Measurements from ENCODE around the gene ENTPD5. TPM values are rescaled to one million over a fixed set of nuclear protein-coding genes. Genes with fewer than 3 reads are reported as not detected.

ENTPD5 gene
- total RNA-seq, 1 experiment from 2014 or later = 9.3 TPM

DNA sequence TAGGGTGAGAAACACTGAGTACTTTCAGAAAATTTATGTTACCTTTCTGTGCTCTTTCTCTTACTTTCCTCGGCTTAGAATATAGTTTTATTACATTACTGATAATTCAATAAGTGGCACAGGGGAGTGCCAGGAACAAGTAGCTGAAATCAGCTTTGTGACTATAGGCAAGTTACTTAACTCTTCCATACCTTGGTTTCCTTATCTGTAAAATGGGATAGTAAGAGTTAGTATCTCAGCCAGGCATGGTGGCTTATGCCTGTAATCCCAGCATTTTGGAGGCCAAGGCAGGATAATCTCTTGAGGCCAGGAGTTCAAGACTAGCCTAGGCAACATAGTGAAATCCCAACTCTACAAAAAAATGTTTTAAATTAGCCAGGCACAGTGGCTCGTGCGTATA is 15.5 kb upstream of the ENTPD5 start:
- POLR2A ChIA-PET = no interaction called here
- intact Hi-C loops (cut with micrococcal nuclease; ENCODE audit: unreplicated experiment) = no loop called here

DNA sequence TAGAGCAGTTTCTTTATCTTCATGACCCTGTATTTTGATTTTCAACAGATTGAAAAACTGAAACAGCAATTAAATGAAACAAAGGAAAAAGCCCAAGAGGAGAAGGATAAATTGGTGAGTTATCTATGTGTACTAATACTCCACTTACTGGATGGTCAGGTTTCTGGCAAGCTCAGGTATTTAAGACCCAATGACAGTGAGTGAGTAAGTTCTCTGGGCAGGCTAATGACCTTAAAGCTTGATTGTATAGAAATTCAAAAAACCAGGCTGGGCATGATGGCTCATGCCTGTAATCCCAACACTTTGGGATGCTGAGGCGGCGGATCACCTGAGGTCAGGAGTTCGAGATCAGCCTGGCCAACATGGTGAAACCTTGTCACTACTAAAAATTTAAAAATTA is 10.0 kb upstream of the ENTPD5 start:
- TF ChIP-seq, protein P1, sequence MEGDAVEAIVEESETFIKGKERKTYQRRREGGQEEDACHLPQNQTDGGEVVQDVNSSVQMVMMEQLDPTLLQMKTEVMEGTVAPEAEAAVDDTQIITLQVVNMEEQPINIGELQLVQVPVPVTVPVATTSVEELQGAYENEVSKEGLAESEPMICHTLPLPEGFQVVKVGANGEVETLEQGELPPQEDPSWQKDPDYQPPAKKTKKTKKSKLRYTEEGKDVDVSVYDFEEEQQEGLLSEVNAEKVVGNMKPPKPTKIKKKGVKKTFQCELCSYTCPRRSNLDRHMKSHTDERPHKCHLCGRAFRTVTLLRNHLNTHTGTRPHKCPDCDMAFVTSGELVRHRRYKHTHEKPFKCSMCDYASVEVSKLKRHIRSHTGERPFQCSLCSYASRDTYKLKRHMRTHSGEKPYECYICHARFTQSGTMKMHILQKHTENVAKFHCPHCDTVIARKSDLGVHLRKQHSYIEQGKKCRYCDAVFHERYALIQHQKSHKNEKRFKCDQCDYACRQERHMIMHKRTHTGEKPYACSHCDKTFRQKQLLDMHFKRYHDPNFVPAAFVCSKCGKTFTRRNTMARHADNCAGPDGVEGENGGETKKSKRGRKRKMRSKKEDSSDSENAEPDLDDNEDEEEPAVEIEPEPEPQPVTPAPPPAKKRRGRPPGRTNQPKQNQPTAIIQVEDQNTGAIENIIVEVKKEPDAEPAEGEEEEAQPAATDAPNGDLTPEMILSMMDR (IDR thresholded peaks at IDR 0.05; ENCODE audit: insufficient read depth in 1 of 2, low read depth in 1 of 2, low read length in 1 of 2, severe bottlenecking in 1 of 2, unreplicated experiment in 1 of 2) = no peak
- Mint-ChIP-seq H3K27ac (ENCODE audit: unreplicated experiment) (no peak overlapping the region), H3K4me3 (ENCODE audit: unreplicated experiment) (no peak overlapping the region), H3K27me3 (ENCODE audit: insufficient read depth, unreplicated experiment) (no peaks in the 10 kb centered on the region), H3K4me1 (ENCODE audit: low read depth, unreplicated experiment) (peaks cover 13% of the 10 kb centered on the region), H3K36me3 (ENCODE audit: insufficient read depth, unreplicated experiment) (no peaks in the 10 kb centered on the region), H3K9me3 (ENCODE audit: unreplicated experiment) (no peaks in the 10 kb centered on the region)
- H3K9me3 ChIP-seq = no peaks in the 10 kb centered on the region
- no peaks in the 10 kb centered on the region for H3K36me3 ChIP-seq (ENCODE audit: control insufficient read depth, insufficient read depth, low read length)
- ChIA-PET CTCF (no interaction called here), POLR2A (interaction anchor here (0.5 kb wide), 1 partner anchor 199 kb away, joined by 5 read pairs; no protein-coding TSS in a partner anchor)
- no TSS peak for BruUV-seq (replicated peaks)
- no peaks in the 10 kb centered on the region for H3K27me3 ChIP-seq (replicated peaks; ENCODE audit: control insufficient read depth, insufficient read depth, low read length)
- H3K4me1 ChIP-seq = peaks cover 19% of the 10 kb centered on the region
- no peak overlapping the region for H3K4me3 ChIP-seq (ENCODE audit: low read depth, low read length)
- DNase-seq = peak in 1 of 2 experiments; percentile 3
- intact Hi-C loops (cut with micrococcal nuclease; ENCODE audit: unreplicated experiment) = loop anchor here (2.0 kb wide), 1 partner anchor 78 kb away; the partner anchor contains the start of genes COQ6 and FAM161B

More for the DNA sequence above, 15.5 kb upstream of the ENTPD5 start:
- H3K4me1 Mint-ChIP-seq (ENCODE audit: low read depth, unreplicated experiment) = no peaks in the 10 kb centered on the region
- no peak overlapping the region for H3K4me3 ChIP-seq (ENCODE audit: low read depth, low read length)
- H3K27me3 ChIP-seq (replicated peaks; ENCODE audit: control insufficient read depth, insufficient read depth, low read length) = no peaks in the 10 kb centered on the region
- H3K9me3 Mint-ChIP-seq (ENCODE audit: unreplicated experiment) = no peaks in the 10 kb centered on the region
- no peak overlapping the region for H3K4me3 Mint-ChIP-seq (ENCODE audit: unreplicated experiment)
- H3K4me1 ChIP-seq = no peaks in the 10 kb centered on the region
- TF ChIP-seq, protein P1 (IDR thresholded peaks at IDR 0.05; ENCODE audit: insufficient read depth in 1 of 2, low read depth in 1 of 2, low read length in 1 of 2, severe bottlenecking in 1 of 2, unreplicated experiment in 1 of 2) = no peak
- no peak overlapping the region for H3K27ac Mint-ChIP-seq (ENCODE audit: unreplicated experiment)
- DNase-seq = no peak
- H3K27me3 Mint-ChIP-seq (ENCODE audit: insufficient read depth, unreplicated experiment) = no peaks in the 10 kb centered on the region
- CTCF ChIA-PET = interaction anchor here (0.7 kb wide), 1 partner anchor 49 kb away, joined by 4 read pairs; no protein-coding TSS in a partner anchor
- no peaks in the 10 kb centered on the region for H3K36me3 ChIP-seq (ENCODE audit: control insufficient read depth, insufficient read depth, low read length)
- BruUV-seq (replicated peaks) = no TSS peak
- no peaks in the 10 kb centered on the region for H3K36me3 Mint-ChIP-seq (ENCODE audit: insufficient read depth, unreplicated experiment)
- H3K9me3 ChIP-seq = no peaks in the 10 kb centered on the region

DNA sequence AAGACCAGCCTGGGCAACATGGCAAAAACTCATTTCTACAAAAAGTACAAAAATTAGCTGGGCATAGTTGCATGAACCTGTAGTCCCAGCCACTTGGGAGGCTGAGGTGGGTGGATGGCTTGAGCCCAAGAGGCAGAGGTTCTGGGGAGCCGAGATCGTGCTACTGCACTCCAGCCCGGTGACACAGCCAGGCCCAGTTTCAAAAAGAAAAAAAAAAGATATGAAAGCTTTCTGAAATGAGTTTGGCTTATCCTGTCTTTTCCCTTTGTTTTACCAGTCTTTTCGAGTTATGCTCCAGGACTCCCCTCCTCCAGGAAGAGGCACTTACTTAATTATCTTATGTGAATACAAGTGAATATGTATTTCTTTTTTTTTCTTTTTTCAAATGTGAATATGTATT is 3.3 kb upstream of the ENTPD5 start:
- Mint-ChIP-seq H3K4me3 (ENCODE audit: unreplicated experiment) (no peak overlapping the region), H3K4me1 (ENCODE audit: low read depth, unreplicated experiment) (no peaks in the 10 kb centered on the region), H3K9me3 (ENCODE audit: unreplicated experiment) (no peaks in the 10 kb centered on the region), H3K36me3 (ENCODE audit: insufficient read depth, unreplicated experiment) (no peaks in the 10 kb centered on the region), H3K27ac (ENCODE audit: unreplicated experiment) (no peak overlapping the region), H3K27me3 (ENCODE audit: insufficient read depth, unreplicated experiment) (no peaks in the 10 kb centered on the region)
- TF ChIP-seq, protein P1 (IDR thresholded peaks at IDR 0.05; ENCODE audit: insufficient read depth in 1 of 2, low read depth in 1 of 2, low read length in 1 of 2, severe bottlenecking in 1 of 2, unreplicated experiment in 1 of 2) = no peak
- H3K9me3 ChIP-seq = no peaks in the 10 kb centered on the region
- POLR2A ChIA-PET = no interaction called here
- no peak for DNase-seq
- intact Hi-C loops (cut with micrococcal nuclease; ENCODE audit: unreplicated experiment) = no loop called here
- H3K4me3 ChIP-seq (ENCODE audit: low read depth, low read length) = no peak overlapping the region
- H3K27me3 ChIP-seq (replicated peaks; ENCODE audit: control insufficient read depth, insufficient read depth, low read length) = no peaks in the 10 kb centered on the region
- H3K36me3 ChIP-seq (ENCODE audit: control insufficient read depth, insufficient read depth, low read length) = no peaks in the 10 kb centered on the region
- CTCF ChIA-PET = no interaction called here
- no peaks in the 10 kb centered on the region; the same call in 1 of the 2 replicates for H3K4me1 ChIP-seq
- BruUV-seq (replicated peaks) = no TSS peak

All from Caco-2 (cell line).